ENCODE measurements around the gene HSPA12B. TPM values are rescaled to one million over a fixed set of nuclear protein-coding genes. Genes with fewer than 3 reads are reported as not detected.
A peak's percentile ranks its signal among the peaks of the same experiment; 100 is the strongest.

The HSPA12B gene
- total and polyA plus RNA-seq, 3 donors from 2014 or later, result 8.0 to 11.1 (median 10.7) TPM

- WGBS, 2 donors, result 88% methylated on average over 7 of the region's 7 CpGs
- H3K9me3 ChIP-seq, result no peaks in the 10 kb centered on the region
- peaks cover 6% of the 10 kb centered on the region for H3K4me1 ChIP-seq
- H3K27me3 ChIP-seq, result no peaks in the 10 kb centered on the region
- H3K27ac ChIP-seq, result no peak overlapping the region
- TF ChIP-seq POLR2A (IDR thresholded peaks at IDR 0.05), result no peak
- TF ChIP-seq, protein P1, sequence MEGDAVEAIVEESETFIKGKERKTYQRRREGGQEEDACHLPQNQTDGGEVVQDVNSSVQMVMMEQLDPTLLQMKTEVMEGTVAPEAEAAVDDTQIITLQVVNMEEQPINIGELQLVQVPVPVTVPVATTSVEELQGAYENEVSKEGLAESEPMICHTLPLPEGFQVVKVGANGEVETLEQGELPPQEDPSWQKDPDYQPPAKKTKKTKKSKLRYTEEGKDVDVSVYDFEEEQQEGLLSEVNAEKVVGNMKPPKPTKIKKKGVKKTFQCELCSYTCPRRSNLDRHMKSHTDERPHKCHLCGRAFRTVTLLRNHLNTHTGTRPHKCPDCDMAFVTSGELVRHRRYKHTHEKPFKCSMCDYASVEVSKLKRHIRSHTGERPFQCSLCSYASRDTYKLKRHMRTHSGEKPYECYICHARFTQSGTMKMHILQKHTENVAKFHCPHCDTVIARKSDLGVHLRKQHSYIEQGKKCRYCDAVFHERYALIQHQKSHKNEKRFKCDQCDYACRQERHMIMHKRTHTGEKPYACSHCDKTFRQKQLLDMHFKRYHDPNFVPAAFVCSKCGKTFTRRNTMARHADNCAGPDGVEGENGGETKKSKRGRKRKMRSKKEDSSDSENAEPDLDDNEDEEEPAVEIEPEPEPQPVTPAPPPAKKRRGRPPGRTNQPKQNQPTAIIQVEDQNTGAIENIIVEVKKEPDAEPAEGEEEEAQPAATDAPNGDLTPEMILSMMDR (IDR thresholded peaks at IDR 0.05), result no peak
- H3K4me3 ChIP-seq, result no peak overlapping the region
- intact Hi-C loops (cut with DNase I; ENCODE audit: low total_unique reads), result no loop called here
- no peaks in the 10 kb centered on the region for H3K36me3 ChIP-seq (ENCODE audit: low read depth, missing control alignments)
- DNase-seq, result no peak
Measured at GRCh38 chr20:3771552-3772058, 39.1 kb downstream of the HSPA12B start.

GRCh38 chr20:3775457-3776108 lies 43.1 kb downstream of the HSPA12B start:
- no peak for DNase-seq
- Histone ChIP-seq H3K9me3 (no peaks in the 10 kb centered on the region), H3K27ac (no peak overlapping the region), H3K4me1 (peaks cover 3% of the 10 kb centered on the region), H3K4me3 (no peak overlapping the region), H3K36me3 (ENCODE audit: low read depth, missing control alignments) (no peaks in the 10 kb centered on the region), H3K27me3 (no peaks in the 10 kb centered on the region)
- intact Hi-C loops (cut with DNase I; ENCODE audit: low total_unique reads), result no loop called here
- TF ChIP-seq, protein P1 (IDR thresholded peaks at IDR 0.05), result no peak
- no peak for TF ChIP-seq POLR2A (IDR thresholded peaks at IDR 0.05)
- 94 to 97% methylated on average over 4 of the region's 4 CpGs for WGBS, 2 donors

DNA sequence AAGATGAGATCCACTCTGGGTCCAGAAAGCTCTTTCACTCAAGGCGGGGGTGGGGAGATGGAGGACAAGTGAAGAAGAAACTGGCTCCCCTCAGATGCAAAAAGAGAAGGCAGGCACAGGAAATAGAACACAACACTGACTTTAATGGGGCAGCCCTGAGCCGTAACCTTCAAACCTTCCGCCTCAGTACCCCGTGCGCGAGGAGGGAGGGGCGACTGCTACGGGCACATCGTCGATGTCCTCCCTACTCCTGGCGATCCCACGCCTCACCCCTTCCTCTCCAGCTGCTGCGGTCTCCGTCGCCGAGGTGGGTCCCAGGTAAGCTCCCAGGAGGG lies 44.9 kb downstream of the HSPA12B start:
- Histone ChIP-seq H3K4me1 (peaks cover 7% of the 10 kb centered on the region), H3K4me3 (peak overlapping the region; percentile 27 to 45), H3K27me3 (no peaks in the 10 kb centered on the region), H3K36me3 (ENCODE audit: low read depth, missing control alignments) (no peaks in the 10 kb centered on the region), H3K9me3 (no peaks in the 10 kb centered on the region), H3K27ac (no peak overlapping the region)
- WGBS, 2 donors, result 5 to 29% methylated on average over 6 to 16 of the region's 16 CpGs
- TF ChIP-seq, protein P1 (IDR thresholded peaks at IDR 0.05), result no peak
- TF ChIP-seq POLR2A (IDR thresholded peaks at IDR 0.05), result no peak
- intact Hi-C loops (cut with DNase I; ENCODE audit: low total_unique reads), result no loop called here
- no peak for DNase-seq

DNA sequence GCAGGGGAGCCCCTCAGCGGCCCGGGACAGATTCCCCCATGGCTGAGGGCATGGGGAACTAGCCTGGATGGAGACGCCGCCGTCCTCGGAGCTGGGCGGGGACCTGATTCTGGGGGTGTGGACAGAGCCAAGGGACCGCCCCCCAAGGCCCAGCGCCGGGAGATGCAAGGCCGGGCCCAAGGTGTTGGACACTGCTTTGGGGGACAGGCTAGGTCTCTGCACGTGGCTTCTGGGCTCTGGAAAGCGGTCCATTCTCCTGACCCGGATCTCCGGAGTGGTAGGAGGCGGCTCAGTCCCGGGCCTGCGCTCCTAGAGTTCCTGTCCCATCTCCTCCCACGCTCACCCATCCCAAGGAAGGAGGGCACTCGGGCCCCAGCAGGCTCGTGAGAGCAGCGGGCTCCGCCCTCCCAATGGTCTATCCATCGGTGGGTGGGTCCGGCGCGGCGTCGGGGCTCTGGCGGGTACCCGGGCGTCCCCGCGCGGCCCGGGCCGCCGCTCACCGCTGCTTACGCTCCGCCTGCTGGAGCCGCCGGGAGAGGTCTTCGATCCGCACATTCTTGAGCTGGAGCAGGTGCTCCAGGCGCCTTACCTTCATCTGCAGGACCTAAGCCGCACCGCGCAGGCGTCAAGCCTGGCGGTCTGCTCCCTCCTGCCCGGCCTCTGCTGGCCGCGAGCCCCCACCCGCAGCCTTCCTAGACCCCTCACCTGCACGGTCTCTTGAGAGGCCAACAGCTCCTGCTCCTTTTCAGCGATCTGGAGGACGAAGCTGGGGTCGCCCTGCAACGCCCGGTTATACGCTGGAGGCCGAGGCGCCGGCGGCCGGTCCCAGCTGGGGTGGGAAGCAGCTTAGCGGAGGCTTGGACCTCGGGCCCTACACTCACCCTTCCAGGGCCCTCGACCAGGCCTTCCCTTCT lies 45.5 kb downstream of the HSPA12B start:
- TF ChIP-seq, protein P1 (IDR thresholded peaks at IDR 0.05), result no peak
- TF ChIP-seq POLR2A (IDR thresholded peaks at IDR 0.05), result no peak
- whole genome bisulfite sequencing, 2 donors, result 8 to 11% methylated on average over 14 to 52 of the region's 70 CpGs
- intact Hi-C loops (cut with DNase I; ENCODE audit: low total_unique reads), result no loop called here
- no peaks in the 10 kb centered on the region for H3K27me3 ChIP-seq
- peak; percentile 60 for DNase-seq
- no peak overlapping the region for H3K27ac ChIP-seq
- H3K9me3 ChIP-seq, result no peaks in the 10 kb centered on the region
- H3K4me1 ChIP-seq, result peaks cover 7% of the 10 kb centered on the region
- H3K4me3 ChIP-seq, result peak overlapping the region; percentile 27 to 45
- H3K36me3 ChIP-seq (ENCODE audit: low read depth, missing control alignments), result no peaks in the 10 kb centered on the region

Measured in testis (tissue), 3 donors.